Measurements from ENCODE around the gene SPTBN2. TPM values are rescaled to one million over a fixed set of nuclear protein-coding genes. Genes with fewer than 3 reads are reported as not detected.
A peak's percentile ranks its signal among the peaks of the same experiment; 100 is the strongest.

SPTBN2 gene
- total RNA-seq, 4 donors from 2014 or later: 337 to 544 (median 450) TPM

- no peaks in the 10 kb centered on the region for H3K27me3 ChIP-seq
- 81% methylated on average over 7 of the region's 7 CpGs for WGBS
Measured at GRCh38 chr11:66680966-66681645, 47.9 kb downstream of the SPTBN2 start.

GRCh38 chr11:66677599-66678375 lies 51.2 kb downstream of the SPTBN2 start, which contains the start of gene RBM4B:
RBM4B (minus strand) TSS chr11:66677887; CDS start chr11:66677079, 808 bp downstream.
- WGBS: 0% methylated on average over 40 of the region's 61 CpGs
- H3K9me3 ChIP-seq: no peaks in the 10 kb centered on the region
- H3K27ac ChIP-seq: peak within 1 kb of the TSS; percentile 98
- DNase-seq (ENCODE audit: low spot score in 2 of 2): peak; percentile 98 to 99
- H3K36me3 ChIP-seq: no peaks in the 10 kb centered on the region
- TF ChIP-seq POLR2AphosphoS5 (IDR thresholded peaks at IDR 0.05): peak; percentile 46 to 77 (median 64)
- no peak for TF ChIP-seq EP300 (IDR thresholded peaks at IDR 0.05)
- peak in 1 of 2 donors; percentile 77 for TF ChIP-seq POLR2A (IDR thresholded peaks at IDR 0.05)
- TF ChIP-seq CTCF (IDR thresholded peaks at IDR 0.05): no peak
- H3K4me1 ChIP-seq: peaks cover 43% of the 10 kb centered on the region
- H3K4me3 ChIP-seq: peak within 1 kb of the TSS; percentile 67
- H3K27me3 ChIP-seq: no peaks in the 10 kb centered on the region

More at GRCh38 chr11:66680966-66681645, 47.9 kb downstream of the SPTBN2 start:
- Histone ChIP-seq H3K27ac (no peak overlapping the region), H3K9me3 (no peaks in the 10 kb centered on the region), H3K4me1 (peaks cover 30% of the 10 kb centered on the region), H3K36me3 (peaks cover 7% of the 10 kb centered on the region), H3K4me3 (no peak overlapping the region)
- no peak for TF ChIP-seq POLR2AphosphoS5 (IDR thresholded peaks at IDR 0.05)
- TF ChIP-seq POLR2A (IDR thresholded peaks at IDR 0.05): no peak
- no peak for TF ChIP-seq EP300 (IDR thresholded peaks at IDR 0.05)
- TF ChIP-seq CTCF (IDR thresholded peaks at IDR 0.05): no peak
- DNase-seq (ENCODE audit: low spot score in 2 of 2): no peak

- H3K27ac ChIP-seq: peak overlapping the region; percentile 98
- TF ChIP-seq CTCF (IDR thresholded peaks at IDR 0.05): no peak
- no peak for TF ChIP-seq POLR2A (IDR thresholded peaks at IDR 0.05)
- TF ChIP-seq POLR2AphosphoS5 (IDR thresholded peaks at IDR 0.05): no peak
- TF ChIP-seq EP300 (IDR thresholded peaks at IDR 0.05): no peak
- WGBS: 5% methylated on average over 25 of the region's 27 CpGs
- H3K27me3 ChIP-seq: no peaks in the 10 kb centered on the region
- H3K9me3 ChIP-seq: no peaks in the 10 kb centered on the region
- no peak for DNase-seq (ENCODE audit: low spot score in 2 of 2)
- peak overlapping the region; percentile 67 for H3K4me3 ChIP-seq
- no peaks in the 10 kb centered on the region for H3K36me3 ChIP-seq
- H3K4me1 ChIP-seq: peaks cover 43% of the 10 kb centered on the region
Measured at GRCh38 chr11:66676931-66677598, 52.0 kb downstream of the SPTBN2 start.

DNA sequence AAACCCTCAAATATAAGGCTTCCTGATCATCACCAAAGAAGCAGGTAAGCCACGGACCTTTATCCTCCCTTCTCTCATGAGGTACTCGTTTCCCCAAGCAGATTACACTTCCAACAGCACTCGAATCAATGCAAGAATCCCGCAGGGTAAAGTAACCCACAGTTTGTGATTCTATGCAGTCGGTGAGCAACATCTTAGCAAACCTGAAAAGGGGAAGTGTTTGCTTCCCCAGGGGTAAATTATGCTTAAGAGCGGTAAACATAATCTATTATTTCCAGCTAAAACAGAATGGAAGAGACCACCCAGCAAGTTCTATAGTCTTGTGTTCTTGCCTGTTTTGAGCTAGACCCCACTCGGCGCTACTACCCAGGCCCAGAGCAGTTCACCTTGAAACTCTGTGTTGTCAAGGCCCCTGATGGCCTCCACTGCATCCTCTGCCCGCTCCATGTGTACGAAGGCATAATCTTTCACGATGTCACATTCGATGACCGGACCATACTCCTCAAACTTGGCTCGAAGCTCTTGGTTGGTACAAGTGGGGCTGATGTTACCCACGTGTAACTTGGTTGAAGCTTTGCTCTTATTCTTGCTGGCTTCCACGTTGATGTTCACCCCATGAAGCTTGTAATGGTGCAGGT lies 52.6 kb downstream of the SPTBN2 start:
- no peaks in the 10 kb centered on the region for H3K27me3 ChIP-seq
- no peaks in the 10 kb centered on the region for H3K9me3 ChIP-seq
- WGBS: 52% methylated on average over 15 of the region's 16 CpGs
- peak overlapping the region; percentile 67 for H3K4me3 ChIP-seq
- H3K27ac ChIP-seq: no peak overlapping the region
- no peak for TF ChIP-seq EP300 (IDR thresholded peaks at IDR 0.05)
- no peak for TF ChIP-seq CTCF (IDR thresholded peaks at IDR 0.05)
- no peak for TF ChIP-seq POLR2A (IDR thresholded peaks at IDR 0.05)
- no peak for TF ChIP-seq POLR2AphosphoS5 (IDR thresholded peaks at IDR 0.05)
- DNase-seq (ENCODE audit: low spot score in 2 of 2): no peak
- no peaks in the 10 kb centered on the region for H3K36me3 ChIP-seq
- H3K4me1 ChIP-seq: peaks cover 43% of the 10 kb centered on the region

All from suprapubic skin (tissue), 4 donors.